K562 (cell line): ENCODE results near the gene PLAAT4. TPM values are rescaled to one million over a fixed set of nuclear protein-coding genes. Genes with fewer than 3 reads are reported as not detected.

ENCODE experiments used
- CBX5 ChIP-seq: IDR thresholded peaks from 2 replicates; pipeline ENCODE4 v1.6.1; 2014; ENCODE audit warnings: low read depth, borderline replicate concordance
- HDAC1 ChIP-seq, 2 experiments: fragments of 450-650 bp; IDR thresholded peaks; 2 replicates each; pipeline ENCODE4 v1.6.1; 2016 to 2017; ENCODE audit warnings: inconsistent platforms in 1 of 2, mild to moderate bottlenecking in 1 of 2, moderate library complexity in 1 of 2
- HOXB6 ChIP-seq: fragments of 250-450 bp; sonication (Bioruptor Pico); IDR thresholded peaks from 2 replicates; pipeline ENCODE4 v1.5.1; 2022; ENCODE audit warnings: mild to moderate bottlenecking, borderline replicate concordance
- HSF4 ChIP-seq: fragments of 250-450 bp; sonication (Bioruptor Pico); IDR thresholded peaks from 2 replicates; pipeline ENCODE4 v2.1.2; 2022; ENCODE audit warnings: mild to moderate bottlenecking, moderate library complexity, borderline replicate concordance
- KHSRP ChIP-seq: fragments of 450-650 bp; IDR thresholded peaks from 2 replicates; pipeline ENCODE4 v1.6.1; 2017
- MTA1 ChIP-seq: fragments of 450-650 bp; IDR thresholded peaks from 2 replicates; pipeline ENCODE4 v1.6.1; 2017; ENCODE audit warnings: borderline replicate concordance
- MTA2 ChIP-seq: fragments of 450-650 bp; IDR thresholded peaks from 2 replicates; pipeline ENCODE4 v1.6.1; 2016; ENCODE audit warnings: low read depth
- NBN ChIP-seq: fragments of 450-650 bp; IDR thresholded peaks from 2 replicates; pipeline ENCODE4 v1.6.1; 2016; ENCODE audit warnings: low read depth, mild to moderate bottlenecking
- PML ChIP-seq: IDR thresholded peaks from 2 replicates; pipeline ENCODE4 v1.6.1; 2012; ENCODE audit warnings: low read length, inconsistent platforms
- POU5F1 ChIP-seq: fragments of 150-350 bp; IDR thresholded peaks from 2 replicates; pipeline ENCODE4 v1.6.1; 2014; ENCODE audit warnings: borderline replicate concordance, low read length, low read depth, mild to moderate bottlenecking; ENCODE audit not compliant: partially characterized antibody
- PTRF ChIP-seq: fragments of 450-650 bp; IDR thresholded peaks from 2 replicates; pipeline ENCODE4 v1.6.1; 2016; ENCODE audit warnings: mild to moderate bottlenecking, missing genetic modification characterization, missing compliant biosample characterization
- RAD21 ChIP-seq, 2 experiments: fragments of 250-450 bp in 1 of 2; fragments of 450-650 bp in 1 of 2; sonication (Bioruptor Pico) in 1 of 2; formaldehyde crosslinking in 1 of 2; IDR thresholded peaks in 1 of 2; conservative IDR thresholded peaks in 1 of 2; 2 replicates each; pipeline versions ENCODE4 v1.4.0 to v1.8.0; 2020 to 2022; ENCODE audit warnings: mild to moderate bottlenecking in 2 of 2, moderate library complexity in 1 of 2
- RUNX1 ChIP-seq: sonication (generic); IDR thresholded peaks from 2 replicates; pipeline ENCODE4 v1.6.1; 2016; ENCODE audit warnings: antibody characterized with exemption, low read depth
- SMAD3 ChIP-seq: fragments of 450-650 bp; formaldehyde crosslinking; conservative IDR thresholded peaks from 2 replicates; pipeline ENCODE4 v1.4.0; 2020; ENCODE audit warnings: mild to moderate bottlenecking
- SRSF1 ChIP-seq: fragments of 200-400 bp; formaldehyde crosslinking; IDR thresholded peaks from 2 replicates; pipeline ENCODE4 v1.6.1; 2017; ENCODE audit warnings: mild to moderate bottlenecking, low read depth, low read length, moderate library complexity
- TEAD1 ChIP-seq, 2 experiments: fragments of 450-650 bp in 1 of 2; sonication (generic) in 1 of 2; formaldehyde crosslinking; IDR thresholded peaks; 2 replicates each; pipeline versions ENCODE4 v1.4.0 to v1.8.0; 2020 to 2022; ENCODE audit warnings: mild to moderate bottlenecking in 2 of 2, missing genetic modification reagents in 1 of 2
- XRCC3 ChIP-seq: fragments of 450-650 bp; IDR thresholded peaks from 2 replicates; pipeline ENCODE4 v1.6.1; 2017; ENCODE audit warnings: mild to moderate bottlenecking, moderate library complexity
- ZNF408 ChIP-seq: fragments of 250-450 bp; sonication (Bioruptor Pico); IDR thresholded peaks from 2 replicates; pipeline ENCODE4 v1.4.0; 2020; ENCODE audit warnings: low read depth, mild to moderate bottlenecking, moderate library complexity
- ZNF445 ChIP-seq: fragments of 250-450 bp; sonication (Bioruptor Pico); IDR thresholded peaks from 2 replicates; pipeline ENCODE4 v1.4.0; 2020; ENCODE audit warnings: low read depth, mild to moderate bottlenecking, moderate library complexity
- ZNF778 ChIP-seq: fragments of 450-650 bp; formaldehyde crosslinking; IDR thresholded peaks from 2 replicates; pipeline ENCODE4 v1.4.0; 2020; ENCODE audit warnings: mild to moderate bottlenecking, moderate library complexity
- polyA plus RNA-seq, 8 experiments: library from polyadenylated mRNA; depleted of rRNA in 4 of 8; stranded (reverse) in 5 of 8; unstranded in 3 of 8; fragments of >200 nt; fragmentation: Nextera tagmentation in 2 of 8; fragmentation: Illumina TruSeq in 1 of 8; extraction: Ambion mirVana in 2 of 8; extraction: Trizol in 1 of 8; gene quantifications; 2 replicates each; pipeline versions ENCODE4 v1.2.1 to v1.2.3, GENCODE V29; 2011 to 2014; ENCODE audit warnings: inconsistent platforms in 1 of 8, missing spikeins in 1 of 8
- total RNA-seq, 7 experiments: library from RNA; depleted of rRNA in 6 of 7; stranded (reverse); fragments of >200 nt in 6 of 7; fragmentation: Illumina TruSeq in 2 of 7; extraction: Trizol in 2 of 7; gene quantifications; 2 replicates each; pipeline versions ENCODE4 v1.2.1 to v1.2.3, GENCODE V29; 2011 to 2021; ENCODE audit warnings: low replicate concordance in 1 of 7
- TF ChIP-seq, protein P1 (sequence below): fragments of 250-450 bp; sonication (Bioruptor Pico); IDR thresholded peaks from 2 replicates; pipeline ENCODE4 v1.5.0; 2021; ENCODE audit warnings: mild to moderate bottlenecking, moderate library complexity
- TF ChIP-seq, protein P2 (sequence below): fragments of 250-450 bp; sonication (Bioruptor Pico); IDR thresholded peaks from 2 replicates; pipeline ENCODE4 v1.5.0; 2021; ENCODE audit warnings: mild to moderate bottlenecking, borderline replicate concordance
- TF ChIP-seq, protein P3 (sequence below): fragments of 250-450 bp; sonication (Bioruptor Pico); IDR thresholded peaks from 2 replicates; pipeline ENCODE4 v1.4.0; 2020; ENCODE audit warnings: mild to moderate bottlenecking

Gene PLAAT4
- total and polyA plus RNA-seq, 9 of the 15 experiments (the other 6 are each of a cell fraction or from before 2014, with no cell fraction given), result 0.54 to 3.0 (median 1.3) TPM; not detected in 1

DNA sequence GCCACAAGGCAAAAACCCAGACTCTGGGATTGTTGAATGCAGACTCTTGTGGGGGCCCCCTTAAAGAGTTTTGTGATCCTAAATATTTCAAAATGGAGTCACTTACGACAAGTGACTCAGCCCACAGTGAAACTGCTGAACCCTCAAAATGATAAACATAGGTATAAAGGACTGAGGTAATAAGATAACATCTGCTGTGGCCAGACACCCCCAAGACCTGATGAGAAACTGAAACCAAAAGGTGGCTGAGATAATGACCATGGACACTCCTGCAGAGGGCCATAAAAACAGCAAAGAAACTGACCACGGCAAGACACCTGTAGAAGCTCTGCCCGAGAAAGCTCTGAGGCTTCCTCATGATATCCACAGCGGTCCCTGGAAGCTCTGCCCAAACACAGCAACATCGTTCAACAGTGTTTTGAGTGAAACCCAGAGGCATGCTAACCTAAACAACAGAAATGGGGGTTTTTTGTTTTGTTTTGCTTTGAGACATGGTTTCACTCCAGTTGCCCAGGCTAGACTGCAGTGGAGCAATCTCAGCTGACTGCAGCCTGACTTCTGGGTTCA, 1.6 kb upstream of the PLAAT4 start (continued):
- peak; percentile 98 for TF ChIP-seq HSF4
- TF ChIP-seq, protein P1, sequence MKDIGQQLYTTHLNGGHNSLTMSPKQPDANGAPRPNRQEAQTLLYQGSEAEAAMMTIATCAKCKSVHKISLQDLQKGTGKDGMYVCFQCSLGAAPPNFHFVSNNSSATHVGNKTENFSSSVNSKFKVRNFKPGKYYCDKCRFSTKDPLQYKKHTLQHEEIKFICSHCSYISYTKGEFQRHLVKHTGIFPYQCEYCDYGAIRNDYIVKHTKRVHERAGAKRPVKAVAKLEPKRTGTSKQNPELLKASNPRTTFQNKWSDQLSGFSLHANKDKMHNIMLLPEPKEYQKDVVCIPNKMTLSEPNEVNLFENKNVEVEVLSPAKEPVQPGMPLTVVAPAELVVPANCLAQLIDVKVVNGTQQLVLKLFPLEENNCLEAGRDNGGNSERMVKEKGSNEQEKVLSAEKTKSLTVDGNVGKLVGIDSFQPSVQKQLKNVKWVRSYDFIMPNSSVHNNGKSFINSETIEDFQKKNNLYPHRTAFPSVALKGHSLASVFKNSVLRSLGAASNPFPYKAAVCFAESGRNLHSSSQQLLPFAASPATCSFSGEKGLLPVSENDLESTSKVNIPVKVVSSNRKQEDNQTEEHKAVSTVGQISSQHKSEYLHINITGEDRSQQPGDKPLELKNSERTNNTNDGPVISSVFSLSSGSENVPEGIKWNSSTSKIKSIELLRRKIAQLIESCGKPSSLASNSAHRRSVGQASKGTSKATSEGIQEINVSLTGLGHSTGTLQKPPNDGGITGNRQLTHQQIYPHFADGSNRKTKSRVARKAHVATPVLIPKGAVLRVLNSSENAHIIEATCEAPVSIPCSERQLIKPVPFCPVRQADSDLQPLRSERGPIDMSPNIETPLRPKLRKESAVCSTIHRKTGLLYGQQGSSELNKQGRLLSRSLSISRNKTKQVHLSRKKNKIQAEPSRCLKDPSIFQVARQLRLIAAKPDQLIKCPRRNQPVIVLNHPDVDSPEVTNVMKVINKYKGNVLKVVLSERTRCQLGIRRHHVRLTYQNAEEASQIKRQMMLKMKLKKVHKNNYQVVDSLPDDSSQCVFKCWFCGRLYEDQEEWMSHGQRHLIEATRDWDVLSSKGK, result no peak; the same call in 1 of the 2 replicates
- no peak for TF ChIP-seq KHSRP
- TF ChIP-seq, protein P2, sequence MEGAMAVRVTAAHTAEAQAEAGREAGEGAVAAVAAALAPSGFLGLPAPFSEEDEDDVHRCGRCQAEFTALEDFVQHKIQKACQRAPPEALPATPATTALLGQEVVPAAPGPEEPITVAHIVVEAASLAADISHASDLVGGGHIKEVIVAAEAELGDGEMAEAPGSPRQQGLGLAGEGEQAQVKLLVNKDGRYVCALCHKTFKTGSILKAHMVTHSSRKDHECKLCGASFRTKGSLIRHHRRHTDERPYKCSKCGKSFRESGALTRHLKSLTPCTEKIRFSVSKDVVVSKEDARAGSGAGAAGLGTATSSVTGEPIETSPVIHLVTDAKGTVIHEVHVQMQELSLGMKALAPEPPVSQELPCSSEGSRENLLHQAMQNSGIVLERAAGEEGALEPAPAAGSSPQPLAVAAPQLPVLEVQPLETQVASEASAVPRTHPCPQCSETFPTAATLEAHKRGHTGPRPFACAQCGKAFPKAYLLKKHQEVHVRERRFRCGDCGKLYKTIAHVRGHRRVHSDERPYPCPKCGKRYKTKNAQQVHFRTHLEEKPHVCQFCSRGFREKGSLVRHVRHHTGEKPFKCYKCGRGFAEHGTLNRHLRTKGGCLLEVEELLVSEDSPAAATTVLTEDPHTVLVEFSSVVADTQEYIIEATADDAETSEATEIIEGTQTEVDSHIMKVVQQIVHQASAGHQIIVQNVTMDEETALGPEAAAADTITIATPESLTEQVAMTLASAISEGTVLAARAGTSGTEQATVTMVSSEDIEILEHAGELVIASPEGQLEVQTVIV (CRISPR knock-in tag), result peak; percentile 82
- TF ChIP-seq PML, result no peak
- peak; percentile 95 for TF ChIP-seq ZNF445
- no peak for TF ChIP-seq ZNF778
- no peak for TF ChIP-seq MTA2
- no peak for TF ChIP-seq RUNX1
- no peak for TF ChIP-seq NBN
- peak; percentile 23 to 99; a peak in 2 of 4 replicates for TF ChIP-seq TEAD1 (CRISPR knock-in tag; IDR thresholded peaks at IDR 0.05)
- no peak for TF ChIP-seq POU5F1
- TF ChIP-seq HOXB6 (CRISPR knock-in tag), result peak; percentile 86; the same call in 1 of the 2 replicates
- peak in 1 of 2 experiments; percentile 34; a peak in 1 of 4 replicates for TF ChIP-seq RAD21 (CRISPR knock-in tag; conservative IDR thresholded peaks at IDR 0.05 in 1 of 2, IDR thresholded peaks at IDR 0.05 in 1 of 2)
- no peak for TF ChIP-seq CBX5
- no peak for TF ChIP-seq SRSF1
- TF ChIP-seq MTA1, result peak; percentile 63; the same call in 1 of the 2 replicates
- TF ChIP-seq, protein P3, sequence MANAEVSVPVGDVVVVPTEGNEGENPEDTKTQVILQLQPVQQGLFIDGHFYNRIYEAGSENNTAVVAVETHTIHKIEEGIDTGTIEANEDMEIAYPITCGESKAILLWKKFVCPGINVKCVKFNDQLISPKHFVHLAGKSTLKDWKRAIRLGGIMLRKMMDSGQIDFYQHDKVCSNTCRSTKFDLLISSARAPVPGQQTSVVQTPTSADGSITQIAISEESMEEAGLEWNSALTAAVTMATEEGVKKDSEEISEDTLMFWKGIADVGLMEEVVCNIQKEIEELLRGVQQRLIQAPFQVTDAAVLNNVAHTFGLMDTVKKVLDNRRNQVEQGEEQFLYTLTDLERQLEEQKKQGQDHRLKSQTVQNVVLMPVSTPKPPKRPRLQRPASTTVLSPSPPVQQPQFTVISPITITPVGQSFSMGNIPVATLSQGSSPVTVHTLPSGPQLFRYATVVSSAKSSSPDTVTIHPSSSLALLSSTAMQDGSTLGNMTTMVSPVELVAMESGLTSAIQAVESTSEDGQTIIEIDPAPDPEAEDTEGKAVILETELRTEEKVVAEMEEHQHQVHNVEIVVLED, result peak; percentile 85
- TF ChIP-seq XRCC3, result no peak
- TF ChIP-seq HDAC1 (IDR thresholded peaks at IDR 0.05), result 0 out of 4 replicates have a peak, but pooled peaks of 1 of the 2 experiments have one; percentile 16
- peak; percentile 96 for TF ChIP-seq PTRF
- no peak for TF ChIP-seq ZNF408 (CRISPR knock-in tag)
- TF ChIP-seq SMAD3 (CRISPR knock-in tag), result peak; percentile 98
